ENCODE results near the gene SMOC2. TPM values are rescaled to one million over a fixed set of nuclear protein-coding genes. Genes with fewer than 3 reads are reported as not detected.

The SMOC2 gene
- total and polyA plus RNA-seq, 2 of the 4 experiments (the other 2 are of a cell fraction) = not detected

DNA sequence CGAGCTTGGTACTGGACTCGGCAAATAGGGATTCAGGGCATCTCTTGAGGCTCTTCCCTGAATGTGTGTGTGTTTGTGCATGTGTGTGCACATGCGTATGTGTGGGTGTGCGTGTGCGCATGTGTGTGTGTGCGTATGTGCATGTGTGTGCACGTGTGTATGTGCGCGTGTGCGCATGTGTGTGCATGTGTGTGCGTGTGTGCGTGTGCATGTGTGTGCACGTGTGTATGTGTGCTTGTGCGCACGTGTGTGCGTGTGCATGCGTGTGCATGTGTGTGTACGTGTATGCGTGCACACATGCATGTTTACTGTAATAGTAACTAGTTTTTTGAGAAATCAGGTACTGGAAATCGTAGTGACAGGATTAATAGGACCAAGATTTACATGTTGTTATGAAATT is 117.7 kb downstream of the SMOC2 start:
- no peak overlapping the region for H2BK15ac ChIP-seq (ENCODE audit: low read depth, low read length)
- no peaks in the 10 kb centered on the region for H3K27me3 ChIP-seq (ENCODE audit: control insufficient read depth, insufficient read depth, low read length)
- DNase-seq (no peak), ATAC-seq (ENCODE audit: low read depth) (no peak)
- H2BK120ac ChIP-seq (ENCODE audit: low read depth, low read length) = no peak overlapping the region
- in situ Hi-C loops (cut with MboI; ENCODE audit: low sequenced_read_pairs) = no loop called here
- no peak overlapping the region for H4K8ac ChIP-seq (ENCODE audit: low read depth in 2 of 2, low read length in 2 of 2)
- no peak overlapping the region for H3K9ac ChIP-seq (ENCODE audit: low read depth, low read length)
- no TSS peak for BruUV-seq (replicated peaks)
- H3K56ac ChIP-seq (ENCODE audit: extremely low read depth, insufficient read depth, low read length) = no peak overlapping the region
- no peaks in the 10 kb centered on the region for H4K20me1 ChIP-seq (ENCODE audit: insufficient read depth, low read length)
- no peak overlapping the region for H3K4me2 ChIP-seq (ENCODE audit: low read depth, low read length)
- CTCF ChIA-PET = no interaction called here
- H2BK5ac ChIP-seq (ENCODE audit: low read depth, low read length, poor library complexity, severe bottlenecking) = no peak overlapping the region
- H3K9me1 ChIP-seq (ENCODE audit: insufficient read depth, low read length) = no peaks in the 10 kb centered on the region
- H3K23ac ChIP-seq (ENCODE audit: low read depth, low read length) = no peak overlapping the region
- H4K91ac ChIP-seq (ENCODE audit: insufficient read depth, low read depth, low read length) = no peak overlapping the region
- H2AFZ ChIP-seq (replicated peaks; ENCODE audit: low read length, poor library complexity) = no peak overlapping the region
- H4K5ac ChIP-seq (ENCODE audit: low read depth, low read length) = no peak overlapping the region
- POLR2A ChIA-PET (ENCODE audit: unreplicated experiment) = no interaction called here
- H3K4me1 ChIP-seq (ENCODE audit: control insufficient read depth, insufficient read depth, low read length) = no peaks in the 10 kb centered on the region
- H2AK9ac ChIP-seq (replicated peaks; ENCODE audit: low read depth, low read length, poor library complexity) = no peak overlapping the region
- no peak overlapping the region for H3K4me3 ChIP-seq (ENCODE audit: insufficient read depth, low read depth, low read length)
- H3K18ac ChIP-seq (ENCODE audit: low read depth, low read length) = no peak overlapping the region
- dilution Hi-C loops (cut with HindIII; ENCODE audit: low sequenced_read_pairs, unreplicated experiment) = no loop called here
- no peaks in the 10 kb centered on the region for H3K36me3 ChIP-seq (ENCODE audit: control insufficient read depth, insufficient read depth, low read length)
- intact Hi-C loops (cut with micrococcal nuclease) = no loop called here
- no peak overlapping the region for H3K14ac ChIP-seq (replicated peaks; ENCODE audit: low read depth, low read length)
- H2AK5ac ChIP-seq (ENCODE audit: low read depth, low read length) = no peak overlapping the region
- H3K9me3 ChIP-seq (ENCODE audit: control insufficient read depth, insufficient read depth, low read length) = peaks cover 34% of the 10 kb centered on the region
- no peak overlapping the region for H2BK20ac ChIP-seq (ENCODE audit: low read depth, low read length)
- H3K27ac ChIP-seq (ENCODE audit: insufficient read depth, low read length) = no peak overlapping the region
- no peak overlapping the region for H3K4ac ChIP-seq (ENCODE audit: low read depth, low read length)
- TF ChIP-seq CHD1 (IDR thresholded peaks at IDR 0.05; ENCODE audit: low read depth, low read length) (no peak), MXI1 (IDR thresholded peaks at IDR 0.05; ENCODE audit: borderline replicate concordance, low read depth, low read length) (no peak), FOS (IDR thresholded peaks at IDR 0.05; ENCODE audit: low read depth, low read length) (no peak), NFE2L2 (IDR thresholded peaks at IDR 0.05; ENCODE audit: low read depth, low read length) (no peak), MAZ (IDR thresholded peaks at IDR 0.05; ENCODE audit: borderline replicate concordance, low read depth, low read length) (no peak), BHLHE40 (IDR thresholded peaks at IDR 0.05; ENCODE audit: low read depth, low read length) (no peak), RAD21 (IDR thresholded peaks at IDR 0.05; ENCODE audit: low read length) (no peak)
- TF ChIP-seq, protein P1, sequence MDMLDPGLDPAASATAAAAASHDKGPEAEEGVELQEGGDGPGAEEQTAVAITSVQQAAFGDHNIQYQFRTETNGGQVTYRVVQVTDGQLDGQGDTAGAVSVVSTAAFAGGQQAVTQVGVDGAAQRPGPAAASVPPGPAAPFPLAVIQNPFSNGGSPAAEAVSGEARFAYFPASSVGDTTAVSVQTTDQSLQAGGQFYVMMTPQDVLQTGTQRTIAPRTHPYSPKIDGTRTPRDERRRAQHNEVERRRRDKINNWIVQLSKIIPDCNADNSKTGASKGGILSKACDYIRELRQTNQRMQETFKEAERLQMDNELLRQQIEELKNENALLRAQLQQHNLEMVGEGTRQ (IDR thresholded peaks at IDR 0.05; ENCODE audit: low read depth, low read length) = no peak
- no peaks in the 10 kb centered on the region for H3K79me1 ChIP-seq (ENCODE audit: low read depth in 1 of 2, low read length in 2 of 2)
- 85% methylated on average over 4 of the region's 20 CpGs; no CpG with 5 or more reads in 1 of the 2 experiments for whole genome bisulfite sequencing, 2 experiments (ENCODE audit: extremely low coverage in 2 of 2, insufficient read length in 1 of 2)

Measured in IMR-90 (cell line).